GM04503 (cell line): ENCODE results near the gene PRRT2.

Source experiments
- DNase-seq: peaks from one replicate; pipeline ENCODE4 v3.0.0-alpha.2; 2012; ENCODE audit warnings: low read depth

PRRT2 gene

DNA sequence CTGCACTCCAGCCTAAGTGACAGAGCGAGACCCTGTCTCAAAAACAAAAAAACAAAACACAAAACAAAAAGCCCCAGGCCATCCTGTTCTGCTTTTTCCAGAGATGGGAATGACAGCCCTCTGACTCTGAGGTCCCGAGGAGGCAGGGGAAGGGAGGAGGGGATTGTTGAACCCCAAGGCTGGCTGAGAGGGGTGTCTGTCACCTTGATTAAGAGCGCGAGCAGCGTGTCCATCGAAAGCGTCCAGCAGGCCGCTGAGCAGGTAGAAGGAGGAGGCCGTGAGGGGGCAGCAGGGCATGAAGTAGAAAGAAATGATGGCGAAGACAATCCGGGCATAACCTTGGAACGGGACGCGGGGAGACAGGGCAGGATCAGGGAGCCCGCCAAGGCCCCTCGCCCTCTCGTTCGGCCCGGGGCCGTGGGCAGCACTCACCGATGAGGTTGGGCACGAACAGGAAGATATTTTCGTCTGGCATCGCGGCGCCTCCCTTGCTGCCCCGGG lies 50.4 kb downstream of the PRRT2 start:
- no peak for DNase-seq

GRCh38 chr16:29862884-29863668 lies 51.1 kb downstream of the PRRT2 start, which contains the start of gene CDIPT:
Gene CDIPT, minus strand, starts transcription at chr16:29863226. Its CDS starts 369 bp downstream, at chr16:29862857.
- peak; percentile 77 for DNase-seq

DNA sequence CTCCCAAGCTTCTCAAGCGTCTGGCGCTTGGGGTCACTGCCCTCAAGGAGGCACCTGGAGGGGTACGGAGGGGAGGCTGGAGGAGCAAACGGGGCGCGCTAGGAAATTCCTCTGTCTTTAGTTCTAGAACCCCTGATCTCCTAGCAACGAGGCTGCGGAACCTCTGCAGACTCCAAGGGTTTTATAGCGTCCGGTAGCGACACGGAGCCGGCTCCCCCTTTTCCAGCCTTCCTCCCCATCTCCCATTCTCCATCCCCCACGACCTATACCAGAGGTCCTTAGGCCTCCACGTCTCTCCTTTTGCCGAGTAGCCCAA lies 51.6 kb downstream of the PRRT2 start:
- DNase-seq, result no peak

DNA sequence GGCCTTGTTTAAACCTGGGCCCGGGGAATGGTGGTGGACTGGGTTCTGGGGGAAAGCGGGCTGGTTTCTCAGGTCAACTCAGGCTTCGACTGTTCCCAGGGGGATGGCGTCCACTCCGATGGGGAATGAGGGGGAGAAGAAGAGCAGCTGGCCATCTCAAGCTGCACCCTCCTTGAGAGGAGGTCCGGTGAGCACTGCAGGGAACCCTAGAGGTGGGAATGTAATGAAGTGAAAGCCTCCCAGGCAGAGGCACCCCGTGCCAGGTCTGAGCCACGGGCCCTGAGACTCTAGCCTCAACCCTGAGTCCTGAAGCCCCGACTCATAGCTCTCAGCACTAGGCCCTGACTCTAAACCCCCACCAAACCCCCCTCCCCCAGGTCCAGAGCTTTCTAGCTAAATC lies 52.2 kb downstream of the PRRT2 start:
- no peak for DNase-seq
